Measurements from ENCODE around the gene GALNT2. TPM values are rescaled to one million over a fixed set of nuclear protein-coding genes. Genes with fewer than 3 reads are reported as not detected.

GALNT2 gene
- total and polyA plus RNA-seq, 12 donors: 9.7 to 35.1 (median 25.8) TPM

DNA sequence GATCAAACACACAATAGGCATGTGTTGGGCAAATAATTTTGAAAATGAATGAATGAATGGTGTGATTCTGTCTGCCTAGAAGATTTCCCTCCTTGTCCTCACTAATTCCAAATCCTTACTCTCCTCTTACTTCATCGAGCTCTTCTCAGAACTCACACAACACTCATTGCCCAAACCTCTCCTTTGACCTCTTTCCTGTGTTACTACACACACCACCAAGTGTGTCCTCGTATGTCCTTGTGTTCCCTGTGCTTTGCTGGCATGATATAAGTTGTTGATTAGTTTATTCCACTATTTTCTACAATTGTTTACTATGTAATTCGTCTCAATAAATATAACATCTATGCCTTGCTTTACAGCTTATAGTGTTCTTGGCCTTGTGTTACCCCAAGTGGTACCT lies 41.4 kb upstream of the GALNT2 start:
- TF ChIP-seq, protein P1, sequence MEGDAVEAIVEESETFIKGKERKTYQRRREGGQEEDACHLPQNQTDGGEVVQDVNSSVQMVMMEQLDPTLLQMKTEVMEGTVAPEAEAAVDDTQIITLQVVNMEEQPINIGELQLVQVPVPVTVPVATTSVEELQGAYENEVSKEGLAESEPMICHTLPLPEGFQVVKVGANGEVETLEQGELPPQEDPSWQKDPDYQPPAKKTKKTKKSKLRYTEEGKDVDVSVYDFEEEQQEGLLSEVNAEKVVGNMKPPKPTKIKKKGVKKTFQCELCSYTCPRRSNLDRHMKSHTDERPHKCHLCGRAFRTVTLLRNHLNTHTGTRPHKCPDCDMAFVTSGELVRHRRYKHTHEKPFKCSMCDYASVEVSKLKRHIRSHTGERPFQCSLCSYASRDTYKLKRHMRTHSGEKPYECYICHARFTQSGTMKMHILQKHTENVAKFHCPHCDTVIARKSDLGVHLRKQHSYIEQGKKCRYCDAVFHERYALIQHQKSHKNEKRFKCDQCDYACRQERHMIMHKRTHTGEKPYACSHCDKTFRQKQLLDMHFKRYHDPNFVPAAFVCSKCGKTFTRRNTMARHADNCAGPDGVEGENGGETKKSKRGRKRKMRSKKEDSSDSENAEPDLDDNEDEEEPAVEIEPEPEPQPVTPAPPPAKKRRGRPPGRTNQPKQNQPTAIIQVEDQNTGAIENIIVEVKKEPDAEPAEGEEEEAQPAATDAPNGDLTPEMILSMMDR (IDR thresholded peaks at IDR 0.05): no peak
- DNase-seq (no peak), ATAC-seq (no peak)
- peaks cover 0 to 11% (median 0%) of the 10 kb centered on the region in 11 donors for H3K9me3 ChIP-seq
- H3K27me3 ChIP-seq: no peaks in the 10 kb centered on the region
- no peak overlapping the region for H3K4me3 ChIP-seq
- intact Hi-C loops (cut with DNase I): no loop called here
- no peaks in the 10 kb centered on the region for H3K36me3 ChIP-seq
- no peak overlapping the region for H3K27ac ChIP-seq
- 85 to 87% methylated on average over 3 of the region's 3 CpGs for WGBS, 2 donors
- H3K4me1 ChIP-seq: no peaks in the 10 kb centered on the region

DNA sequence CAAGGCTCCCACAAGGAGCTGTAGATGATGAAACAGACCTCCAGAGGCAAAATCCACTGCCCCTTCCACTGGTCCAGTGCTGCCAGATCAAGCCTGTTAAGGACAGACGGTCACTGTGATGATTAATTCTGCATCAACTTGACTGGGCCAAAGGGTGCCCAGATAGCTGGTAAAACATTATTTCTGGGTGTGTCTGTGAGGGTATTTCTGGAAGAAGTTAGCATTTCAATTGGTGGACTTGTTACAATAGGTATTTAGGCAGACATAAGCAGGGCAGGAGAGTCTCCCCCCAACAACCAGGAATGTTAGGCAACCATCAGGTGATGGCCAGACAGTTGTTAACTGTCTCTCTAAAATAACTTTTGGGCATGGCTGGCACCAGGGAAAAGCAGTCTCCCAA lies 40.9 kb upstream of the GALNT2 start:
- ATAC-seq: no peak
- TF ChIP-seq, protein P1 (IDR thresholded peaks at IDR 0.05): no peak
- no peak overlapping the region for H3K27ac ChIP-seq

DNA sequence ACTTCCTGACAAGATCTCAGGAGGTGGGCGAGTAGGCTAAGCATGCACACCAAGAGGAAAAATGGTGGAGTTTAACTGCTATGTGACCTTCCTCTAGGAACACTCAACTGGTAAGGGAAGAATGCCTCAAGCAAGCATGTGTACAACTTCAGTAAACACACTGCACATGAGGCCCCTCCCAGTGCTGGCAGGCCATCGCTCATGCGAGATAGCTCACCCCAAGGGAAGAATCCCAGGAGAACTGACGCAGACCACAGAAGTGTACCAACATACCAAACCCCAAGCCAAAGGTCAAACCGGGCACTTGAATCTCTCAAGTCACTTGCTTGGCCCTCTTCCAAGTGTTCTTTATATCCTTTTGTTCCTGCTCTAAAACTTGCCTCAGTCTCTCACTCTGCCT lies 40.5 kb upstream of the GALNT2 start:
- WGBS, 2 donors: 79% methylated on average over 5 of the region's 5 CpGs
- Histone ChIP-seq H3K4me3 (no peak overlapping the region), H3K27me3 (no peaks in the 10 kb centered on the region), H3K9me3 (peaks cover 0 to 11% (median 0%) of the 10 kb centered on the region in 11 donors), H3K36me3 (no peaks in the 10 kb centered on the region), H3K27ac (no peak overlapping the region), H3K4me1 (no peaks in the 10 kb centered on the region)
- DNase-seq (no peak), ATAC-seq (peak in 1 of 8 donors; percentile 33)
- TF ChIP-seq, protein P1 (IDR thresholded peaks at IDR 0.05): no peak
- intact Hi-C loops (cut with DNase I): no loop called here

More for the DNA sequence above, 40.9 kb upstream of the GALNT2 start:
- DNase-seq: no peak
- Histone ChIP-seq H3K27me3 (no peaks in the 10 kb centered on the region), H3K4me1 (no peaks in the 10 kb centered on the region), H3K36me3 (no peaks in the 10 kb centered on the region), H3K9me3 (peaks cover 0 to 11% (median 0%) of the 10 kb centered on the region in 11 donors), H3K4me3 (no peak overlapping the region)
- intact Hi-C loops (cut with DNase I): no loop called here
- 98% methylated on average over 1 of the region's 1 CpG for WGBS, 2 donors

DNA sequence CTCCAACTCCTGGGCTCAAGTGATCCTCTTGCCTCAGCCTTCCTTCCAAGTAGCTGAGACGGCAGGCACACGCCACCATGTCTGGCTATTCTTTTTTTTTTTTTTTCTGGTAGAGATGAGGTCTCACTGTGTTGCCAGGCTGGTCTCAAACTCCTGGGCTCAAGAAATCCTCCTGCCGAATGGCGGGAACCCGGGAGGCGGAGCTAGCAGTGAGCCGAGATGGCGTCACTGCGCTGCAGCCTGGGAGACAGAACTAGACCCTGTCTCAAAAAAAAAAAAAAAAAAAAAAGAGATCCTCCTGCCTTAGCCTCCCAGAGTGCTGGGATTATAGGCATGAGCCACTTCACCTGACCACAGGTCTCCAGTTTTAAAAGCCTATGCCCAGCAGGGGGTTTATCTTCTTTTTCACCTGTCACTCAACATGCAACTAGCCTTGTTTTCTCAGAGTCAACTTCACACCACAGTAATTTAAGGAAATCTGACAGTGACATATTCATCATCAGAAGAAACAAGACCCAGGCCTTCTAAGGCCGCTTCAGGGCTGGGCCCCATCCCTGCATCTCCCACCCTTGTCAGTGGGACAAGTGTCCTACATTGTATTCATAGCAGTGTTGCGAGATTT lies 38.3 kb upstream of the GALNT2 start:
- 95 to 96% methylated on average over 11 of the region's 11 CpGs for WGBS, 2 donors
- DNase-seq (no peak), ATAC-seq (no peak)
- intact Hi-C loops (cut with DNase I): no loop called here
- Histone ChIP-seq H3K9me3 (peaks cover 0 to 11% (median 0%) of the 10 kb centered on the region in 11 donors), H3K4me1 (no peaks in the 10 kb centered on the region), H3K4me3 (no peak overlapping the region), H3K27me3 (no peaks in the 10 kb centered on the region), H3K27ac (no peak overlapping the region), H3K36me3 (no peaks in the 10 kb centered on the region)
- TF ChIP-seq, protein P1 (IDR thresholded peaks at IDR 0.05): no peak

Data from heart right ventricle (tissue), 16 donors.